PC-9 (cell line): Measurements from ENCODE around the gene TMC8.

ENCODE experiments used
- EZH2 ChIP-seq: fragments of 200-600 bp; sonication (generic); IDR thresholded peaks from 2 replicates; pipeline ENCODE4 v1.8.0; 2017; ENCODE audit warnings: antibody characterized with exemption, low read depth
- TF ChIP-seq, protein P1 (sequence below): fragments of 200-600 bp; sonication (generic); conservative IDR thresholded peaks from 2 replicates; pipeline ENCODE4 v1.6.1; 2017; ENCODE audit warnings: mixed run types, antibody characterized with exemption, mild to moderate bottlenecking, moderate library complexity

DNA sequence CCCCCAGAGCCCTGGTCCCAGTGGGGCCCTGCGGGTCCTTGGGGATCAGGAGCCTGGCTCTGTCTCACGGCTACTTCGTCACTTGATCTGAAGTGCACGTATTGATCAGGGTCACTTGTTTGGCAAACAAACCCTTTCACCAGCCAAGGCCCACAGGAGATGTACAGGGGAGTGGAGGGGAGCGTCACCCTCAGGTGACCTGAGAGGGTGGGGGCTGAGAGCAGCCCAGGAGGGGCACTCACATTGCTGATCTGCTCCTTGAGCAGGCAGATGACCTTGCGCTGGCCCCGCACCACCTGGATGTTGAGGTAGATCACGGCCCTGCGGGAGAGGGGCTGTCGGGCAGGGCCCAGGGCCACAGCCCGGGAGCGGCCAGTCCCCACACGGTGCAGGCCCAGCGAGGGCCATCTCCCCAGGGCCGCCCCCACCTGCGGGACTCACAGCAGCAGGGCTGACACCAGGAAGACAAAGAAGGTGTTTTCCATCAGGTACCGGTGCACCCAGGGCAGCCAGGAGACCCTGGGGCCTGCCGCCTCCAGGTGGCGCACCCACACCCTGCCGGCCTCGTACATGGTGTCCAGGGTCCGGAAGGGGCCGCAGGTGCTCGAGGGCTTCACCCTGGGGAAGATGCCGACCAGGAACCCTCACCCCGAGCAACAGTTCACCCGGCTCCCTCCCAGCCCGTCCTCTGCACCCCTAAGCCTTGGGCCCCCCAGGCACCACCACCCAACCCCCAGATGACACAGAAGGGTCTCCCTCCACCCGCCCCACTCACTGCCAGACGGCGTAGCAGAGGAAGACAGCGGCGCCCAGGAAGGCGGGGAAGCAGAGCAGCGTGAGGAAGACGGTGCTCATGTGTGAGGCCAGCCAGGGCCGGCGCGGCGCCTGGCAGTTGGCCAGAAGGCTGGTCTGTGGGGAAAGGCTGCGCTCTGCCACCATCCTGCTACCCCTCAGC, 13.3 kb upstream of the TMC8 start:
- TF ChIP-seq, protein P1, sequence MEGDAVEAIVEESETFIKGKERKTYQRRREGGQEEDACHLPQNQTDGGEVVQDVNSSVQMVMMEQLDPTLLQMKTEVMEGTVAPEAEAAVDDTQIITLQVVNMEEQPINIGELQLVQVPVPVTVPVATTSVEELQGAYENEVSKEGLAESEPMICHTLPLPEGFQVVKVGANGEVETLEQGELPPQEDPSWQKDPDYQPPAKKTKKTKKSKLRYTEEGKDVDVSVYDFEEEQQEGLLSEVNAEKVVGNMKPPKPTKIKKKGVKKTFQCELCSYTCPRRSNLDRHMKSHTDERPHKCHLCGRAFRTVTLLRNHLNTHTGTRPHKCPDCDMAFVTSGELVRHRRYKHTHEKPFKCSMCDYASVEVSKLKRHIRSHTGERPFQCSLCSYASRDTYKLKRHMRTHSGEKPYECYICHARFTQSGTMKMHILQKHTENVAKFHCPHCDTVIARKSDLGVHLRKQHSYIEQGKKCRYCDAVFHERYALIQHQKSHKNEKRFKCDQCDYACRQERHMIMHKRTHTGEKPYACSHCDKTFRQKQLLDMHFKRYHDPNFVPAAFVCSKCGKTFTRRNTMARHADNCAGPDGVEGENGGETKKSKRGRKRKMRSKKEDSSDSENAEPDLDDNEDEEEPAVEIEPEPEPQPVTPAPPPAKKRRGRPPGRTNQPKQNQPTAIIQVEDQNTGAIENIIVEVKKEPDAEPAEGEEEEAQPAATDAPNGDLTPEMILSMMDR = peak; percentile 41; the same call in 1 of the 2 replicates
- no peak for TF ChIP-seq EZH2
